Spleen (tissue), 11 donors: ENCODE measurements around the gene PCBP3. TPM values are rescaled to one million over a fixed set of nuclear protein-coding genes. Genes with fewer than 3 reads are reported as not detected.

ENCODE experiments used
- DNase-seq: peaks from one replicate; pipeline ENCODE4 v3.0.0-alpha.2; 2020
- H3K27ac ChIP-seq, 8 donors: fragments of 200-600 bp; sonication (generic) in 7 of 8; 1 replicate in 4 of 8; 2 replicates in 4 of 8; pipeline versions ENCODE4 v1.5.0 to v1.8.0; 2016 to 2021; ENCODE audit warnings: inconsistent platforms in 4 of 8, mild to moderate bottlenecking in 4 of 8, moderate library complexity in 1 of 8
- H3K27me3 ChIP-seq, 7 donors: fragments of 200-600 bp; sonication (generic) in 6 of 7; replicated peaks in 1 of 7; 1 replicate in 4 of 7; 2 replicates in 3 of 7; pipeline versions ENCODE4 v1.5.0 to v1.8.0; 2016 to 2021; ENCODE audit warnings: inconsistent platforms in 3 of 7, mild to moderate bottlenecking in 1 of 7
- H3K36me3 ChIP-seq, 6 donors: fragments of 200-600 bp; sonication (generic) in 5 of 6; 1 replicate in 4 of 6; 2 replicates in 2 of 6; pipeline versions ENCODE4 v1.5.0 to v1.8.0; 2016 to 2021; ENCODE audit warnings: inconsistent platforms in 2 of 6
- H3K4me1 ChIP-seq, 6 donors: fragments of 200-600 bp; sonication (generic) in 5 of 6; 1 replicate in 3 of 6; 2 replicates in 3 of 6; pipeline versions ENCODE4 v1.5.0 to v1.8.0; 2016 to 2021; ENCODE audit warnings: inconsistent platforms in 3 of 6
- H3K4me3 ChIP-seq, 8 donors: fragments of 200-600 bp; sonication (generic) in 7 of 8; 1 replicate in 4 of 8; 2 replicates in 4 of 8; pipeline versions ENCODE4 v1.5.0 to v1.8.0; 2016 to 2021; ENCODE audit warnings: inconsistent platforms in 4 of 8, mild to moderate bottlenecking in 4 of 8, moderate library complexity in 2 of 8
- H3K9me3 ChIP-seq, 8 donors: fragments of 200-600 bp; sonication (generic) in 7 of 8; 1 replicate in 4 of 8; 2 replicates in 4 of 8; pipeline versions ENCODE4 v1.5.0 to v1.8.0; 2016 to 2021; ENCODE audit warnings: inconsistent platforms in 4 of 8
- POLR2A ChIP-seq, 3 donors: fragments of 450-650 bp; IDR thresholded peaks; one replicate each; pipeline ENCODE4 v1.5.1; 2017; ENCODE audit warnings: antibody characterized with exemption in 3 of 3, mild to moderate bottlenecking in 1 of 3
- POLR2AphosphoS5 ChIP-seq, 3 donors: sonication (generic); formaldehyde crosslinking; IDR thresholded peaks; one replicate each; pipeline ENCODE4 v1.5.1; 2017; ENCODE audit warnings: antibody characterized with exemption in 3 of 3
- WGBS, 5 donors: extraction: QIAGEN DNeasy Blood & Tissue Kit in 3 of 5; methylation state at CpG; one replicate each; pipeline versions ENCODE4 v1.1.5 to v1.1.7; 2013 to 2018; 5-methylcytosine and 5-hydroxymethylcytosine counted together
- intact Hi-C: fragments of 100-400 bp; cut with DNase I; formaldehyde crosslinking; loops from one replicate; pipeline ENCODE4 v1.15.0; 2023; ENCODE audit warnings: low total_unique reads
- polyA plus RNA-seq, 3 donors: library from polyadenylated mRNA; stranded (reverse); fragments of 200-250 nt; gene quantifications; one replicate each; pipeline ENCODE4 v1.2.1, GENCODE V29; 2013
- total RNA-seq, 7 donors: library from RNA; depleted of rRNA in 3 of 7; stranded (reverse); fragments of >200 nt in 3 of 7; fragmentation: NEBNext Ultra II Directional in 4 of 7; extraction: Animal tissue kit (Norgen Biotek cat#: 25700) in 4 of 7; gene quantifications; one replicate each; pipeline versions ENCODE4 v1.1.0 to v1.2.1, GENCODE V29; 2016 to 2021
- TF ChIP-seq, protein P1 (sequence below), 11 experiments: fragments of 200-600 bp in 7 of 11; fragments of 450-650 bp in 4 of 11; sonication (generic) in 4 of 11; IDR thresholded peaks in 8 of 11; conservative IDR thresholded peaks in 3 of 11; 1 replicate in 7 of 11; 2 replicates in 4 of 11; pipeline versions ENCODE4 v1.4.0 to v1.8.0; 2016 to 2021; ENCODE audit warnings: antibody characterized with exemption in 11 of 11, inconsistent platforms in 4 of 11, mild to moderate bottlenecking in 1 of 11
- donor health status: healthy with polysubstance abuse.
- donor health status: DM: no; HTN: no; CAD: no; lungs with moderate emphysema.
- donor health status: DM: no; HTN: no; CAD: no.
- donor health status: Bipolar disorder and iron deficiency.
- donor health status: healthy.
- donor health status: DM: no; HTN: no; CAD: no.
- donor health status: DM: yes; HTN: yes; CAD: no.

Gene PCBP3
- total and polyA plus RNA-seq, 10 donors: 4.2 to 31.6 (median 15.2) TPM

DNA sequence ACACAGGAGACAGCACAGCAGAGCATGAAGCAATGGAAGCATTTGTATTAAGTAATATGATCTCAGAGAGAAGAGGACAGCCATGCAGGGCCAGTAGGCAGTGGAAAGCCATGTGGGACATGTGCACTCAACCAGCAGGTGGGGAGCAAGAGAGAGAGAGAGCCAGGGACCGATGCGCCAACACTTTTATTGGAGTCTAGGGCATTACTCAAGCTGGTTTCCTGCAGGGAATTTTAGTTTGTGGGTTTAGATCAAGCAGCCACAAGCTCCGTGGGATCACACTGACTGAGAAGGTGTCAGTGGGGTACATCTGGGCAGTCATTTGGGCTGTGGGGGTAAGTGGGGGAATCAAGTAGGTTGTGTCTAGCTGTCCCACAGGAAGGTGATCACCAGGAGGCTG lies 137.1 kb downstream of the PCBP3 start:
- intact Hi-C loops: no loop called here
- no peak for TF ChIP-seq POLR2AphosphoS5 (IDR thresholded peaks at IDR 0.05)
- TF ChIP-seq, protein P1, sequence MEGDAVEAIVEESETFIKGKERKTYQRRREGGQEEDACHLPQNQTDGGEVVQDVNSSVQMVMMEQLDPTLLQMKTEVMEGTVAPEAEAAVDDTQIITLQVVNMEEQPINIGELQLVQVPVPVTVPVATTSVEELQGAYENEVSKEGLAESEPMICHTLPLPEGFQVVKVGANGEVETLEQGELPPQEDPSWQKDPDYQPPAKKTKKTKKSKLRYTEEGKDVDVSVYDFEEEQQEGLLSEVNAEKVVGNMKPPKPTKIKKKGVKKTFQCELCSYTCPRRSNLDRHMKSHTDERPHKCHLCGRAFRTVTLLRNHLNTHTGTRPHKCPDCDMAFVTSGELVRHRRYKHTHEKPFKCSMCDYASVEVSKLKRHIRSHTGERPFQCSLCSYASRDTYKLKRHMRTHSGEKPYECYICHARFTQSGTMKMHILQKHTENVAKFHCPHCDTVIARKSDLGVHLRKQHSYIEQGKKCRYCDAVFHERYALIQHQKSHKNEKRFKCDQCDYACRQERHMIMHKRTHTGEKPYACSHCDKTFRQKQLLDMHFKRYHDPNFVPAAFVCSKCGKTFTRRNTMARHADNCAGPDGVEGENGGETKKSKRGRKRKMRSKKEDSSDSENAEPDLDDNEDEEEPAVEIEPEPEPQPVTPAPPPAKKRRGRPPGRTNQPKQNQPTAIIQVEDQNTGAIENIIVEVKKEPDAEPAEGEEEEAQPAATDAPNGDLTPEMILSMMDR (IDR thresholded peaks at IDR 0.05 in 8 of 11, conservative IDR thresholded peaks at IDR 0.05 in 3 of 11): no peak
- no peak for TF ChIP-seq POLR2A (IDR thresholded peaks at IDR 0.05)
- H3K4me3 ChIP-seq: no peak overlapping the region
- H3K27ac ChIP-seq: no peak overlapping the region
- no peaks in the 10 kb centered on the region for H3K27me3 ChIP-seq
- DNase-seq: no peak
- peaks cover 0 to 35% (median 27%) of the 10 kb centered on the region in 8 donors for H3K9me3 ChIP-seq
- H3K4me1 ChIP-seq: no peaks in the 10 kb centered on the region
- WGBS, 5 donors: 71 to 96% (median 90%) methylated on average over 3 of the region's 3 CpGs
- no peaks in the 10 kb centered on the region for H3K36me3 ChIP-seq

DNA sequence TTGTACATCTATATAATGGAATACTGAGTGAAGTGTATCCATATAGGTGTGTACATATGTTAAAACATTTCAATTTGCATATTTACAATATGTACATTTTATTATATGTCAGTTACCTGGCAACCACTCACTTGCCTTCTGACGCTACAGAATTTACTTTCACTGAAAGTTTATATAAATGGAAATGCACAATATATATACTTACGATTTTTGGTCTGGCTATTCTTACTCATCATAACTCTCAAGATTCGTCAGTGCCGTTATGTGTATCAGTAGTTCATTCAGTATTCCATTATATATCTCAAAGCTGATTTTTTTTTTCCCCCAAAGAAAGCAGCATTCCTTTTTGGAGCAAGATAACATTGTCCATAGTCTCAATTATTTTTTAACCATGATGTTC lies 138.2 kb downstream of the PCBP3 start:
- Histone ChIP-seq H3K27me3 (no peaks in the 10 kb centered on the region), H3K4me1 (no peaks in the 10 kb centered on the region), H3K4me3 (no peak overlapping the region), H3K36me3 (no peaks in the 10 kb centered on the region), H3K9me3 (peaks cover 0 to 24% (median 16%) of the 10 kb centered on the region in 8 donors), H3K27ac (no peak overlapping the region)
- TF ChIP-seq POLR2A (IDR thresholded peaks at IDR 0.05): no peak
- DNase-seq: no peak
- intact Hi-C loops: no loop called here
- 63 to 91% (median 86%) methylated on average over 4 of the region's 4 CpGs for WGBS, 5 donors

DNA sequence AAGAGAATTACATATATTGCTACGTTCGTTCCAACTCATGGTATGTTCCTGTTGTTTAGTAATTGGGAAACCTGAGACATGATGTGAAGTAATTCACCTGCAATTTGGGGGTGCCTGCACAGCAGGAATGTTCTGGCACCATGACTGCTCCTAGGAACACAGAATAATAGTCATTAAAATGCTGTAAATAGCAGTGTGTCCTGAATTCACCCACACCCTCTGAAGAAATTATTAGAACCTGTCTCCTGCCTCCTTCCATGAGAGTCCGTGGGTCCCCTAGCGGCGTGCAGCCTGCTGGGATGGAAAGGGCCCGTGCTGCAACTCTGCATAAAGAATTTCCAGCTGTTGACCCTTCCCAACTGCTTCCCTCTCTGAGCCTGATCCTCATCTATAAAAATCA lies 143.1 kb downstream of the PCBP3 start:
- WGBS, 5 donors: 77 to 95% (median 86%) methylated on average over 6 of the region's 6 CpGs
- intact Hi-C loops: no loop called here
- no peak for DNase-seq

DNA sequence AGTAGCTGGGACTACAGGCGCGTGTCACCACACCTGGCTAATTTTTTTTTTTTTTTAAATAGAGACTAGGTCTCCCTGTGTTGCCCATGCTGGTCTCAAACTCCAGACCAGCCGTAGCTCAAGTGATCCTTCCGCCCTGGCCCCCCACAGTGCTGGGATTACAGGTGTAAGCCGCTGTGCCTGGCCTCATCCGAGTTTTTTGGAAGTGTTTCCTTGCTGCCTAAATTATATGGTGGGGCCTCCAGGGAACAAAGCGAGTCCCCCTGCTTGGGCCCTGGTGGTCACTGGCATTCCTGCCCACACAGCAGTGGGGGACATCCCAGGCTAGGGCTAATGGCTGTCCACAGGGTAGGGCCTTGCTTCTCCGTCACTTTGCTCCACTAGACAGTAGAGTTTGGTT lies 143.8 kb downstream of the PCBP3 start:
- no peaks in the 10 kb centered on the region for H3K9me3 ChIP-seq
- intact Hi-C loops: no loop called here
- no peaks in the 10 kb centered on the region for H3K36me3 ChIP-seq
- H3K4me3 ChIP-seq: no peak overlapping the region
- H3K27ac ChIP-seq: no peak overlapping the region
- H3K27me3 ChIP-seq: no peaks in the 10 kb centered on the region
- no peak for DNase-seq
- no peaks in the 10 kb centered on the region for H3K4me1 ChIP-seq
- WGBS, 5 donors: 94 to 97% (median 95%) methylated on average over 8 of the region's 8 CpGs
- TF ChIP-seq POLR2AphosphoS5 (IDR thresholded peaks at IDR 0.05) (no peak), POLR2A (IDR thresholded peaks at IDR 0.05) (no peak)
- TF ChIP-seq, protein P1 (IDR thresholded peaks at IDR 0.05 in 8 of 11, conservative IDR thresholded peaks at IDR 0.05 in 3 of 11): no peak

More for the DNA sequence above, 143.1 kb downstream of the PCBP3 start:
- no peaks in the 10 kb centered on the region for H3K9me3 ChIP-seq
- no peaks in the 10 kb centered on the region for H3K36me3 ChIP-seq
- no peaks in the 10 kb centered on the region for H3K4me1 ChIP-seq
- H3K4me3 ChIP-seq: no peak overlapping the region
- no peak for TF ChIP-seq POLR2A (IDR thresholded peaks at IDR 0.05)
- no peak for TF ChIP-seq POLR2AphosphoS5 (IDR thresholded peaks at IDR 0.05)
- TF ChIP-seq, protein P1 (IDR thresholded peaks at IDR 0.05 in 8 of 11, conservative IDR thresholded peaks at IDR 0.05 in 3 of 11): no peak
- H3K27me3 ChIP-seq: no peaks in the 10 kb centered on the region
- no peak overlapping the region for H3K27ac ChIP-seq

DNA sequence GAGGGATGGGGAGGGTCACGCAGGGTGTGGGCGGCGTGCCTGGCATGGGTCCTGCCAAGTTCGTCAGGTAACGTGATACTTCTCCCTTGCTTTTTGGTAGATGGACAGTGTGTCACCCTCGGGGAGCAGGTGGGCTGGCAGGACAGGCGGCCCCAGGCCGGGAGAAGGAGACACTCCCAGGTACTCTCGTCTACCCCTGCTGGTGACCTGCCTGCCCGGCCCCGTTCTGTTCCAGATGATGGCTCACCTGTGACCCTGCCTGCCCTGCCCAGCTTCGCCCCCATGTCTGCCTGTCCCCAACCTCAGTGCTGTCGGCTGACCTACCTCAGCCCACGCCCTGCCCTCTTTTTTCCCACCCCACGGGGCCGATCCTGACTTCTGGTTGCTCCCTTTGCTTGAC lies 144.7 kb downstream of the PCBP3 start:
- intact Hi-C loops: no loop called here
- DNase-seq: no peak

More for the DNA sequence above, 144.7 kb downstream of the PCBP3 start:
- Histone ChIP-seq H3K36me3 (no peaks in the 10 kb centered on the region), H3K27ac (no peak overlapping the region), H3K4me1 (no peaks in the 10 kb centered on the region), H3K4me3 (no peak overlapping the region), H3K9me3 (no peaks in the 10 kb centered on the region), H3K27me3 (no peaks in the 10 kb centered on the region)
- TF ChIP-seq POLR2A (IDR thresholded peaks at IDR 0.05) (no peak), POLR2AphosphoS5 (IDR thresholded peaks at IDR 0.05) (no peak)
- TF ChIP-seq, protein P1 (IDR thresholded peaks at IDR 0.05 in 8 of 11, conservative IDR thresholded peaks at IDR 0.05 in 3 of 11): no peak
- WGBS, 5 donors: 85 to 93% (median 92%) methylated on average over 13 to 16 of the region's 16 CpGs
